PFSK-1 (cell line): ENCODE results near the gene SMAD4.

Experiments used
- POLR2AphosphoS5 ChIP-seq: IDR thresholded peaks from 2 replicates; pipeline ENCODE4 v1.6.1; 2012; ENCODE audit warnings: low read depth, mild to moderate bottlenecking, control low read depth, low read length, moderate library complexity
- REST ChIP-seq, 2 experiments: IDR thresholded peaks; 2 replicates each; pipeline versions ENCODE4 v1.6.1 to v1.8.0; 2011 to 2012; ENCODE audit warnings: low read depth in 2 of 2, low read length in 2 of 2, control low read depth in 1 of 2, inconsistent platforms in 1 of 2, mild to moderate bottlenecking in 1 of 2, moderate library complexity in 1 of 2; ENCODE audit not compliant: insufficient read depth in 1 of 2
- SIN3A ChIP-seq: IDR thresholded peaks from 2 replicates; pipeline ENCODE4 v1.6.1; 2012; ENCODE audit warnings: mild to moderate bottlenecking, low read length, moderate library complexity, borderline replicate concordance; ENCODE audit not compliant: insufficient read depth

GRCh38 chr18:51029378-51029693, 677 bp upstream of the SMAD4 start:
- TF ChIP-seq POLR2AphosphoS5 = no peak
- no peak for TF ChIP-seq REST (IDR thresholded peaks at IDR 0.05; ENCODE audit: insufficient read depth in 1 of 2, low read depth in 2 of 2, low read length in 2 of 2)
- no peak for TF ChIP-seq SIN3A
